Astrocyte of the spinal cord (primary cell): Measurements from ENCODE around the gene HCLS1.
"Not testable (repeated sequence)": the region's sequence is repeated elsewhere in the genome, so short reads cannot be mapped to it uniquely, and the experiment has no call there.

ENCODE experiments used
- DNase-seq: peaks from one replicate; pipeline ENCODE4 v3.0.0; 2011; ENCODE audit warnings: low read depth, low spot score
- H3K4me3 ChIP-seq: 2 replicates; pipeline ENCODE4 v1.5.1; 2011; ENCODE audit warnings: low read depth, mild to moderate bottlenecking, low read length, moderate library complexity
- in situ Hi-C: cut with HindIII; loops from 2 replicates; pipeline ENCODE4 v1.10.0; 2017; ENCODE audit warnings: low sequenced_read_pairs
- TF ChIP-seq, protein P1 (sequence below): IDR thresholded peaks from 2 replicates; pipeline ENCODE4 v1.5.1; 2012; ENCODE audit warnings: low read depth, mild to moderate bottlenecking, low read length, inconsistent platforms

Gene HCLS1

DNA sequence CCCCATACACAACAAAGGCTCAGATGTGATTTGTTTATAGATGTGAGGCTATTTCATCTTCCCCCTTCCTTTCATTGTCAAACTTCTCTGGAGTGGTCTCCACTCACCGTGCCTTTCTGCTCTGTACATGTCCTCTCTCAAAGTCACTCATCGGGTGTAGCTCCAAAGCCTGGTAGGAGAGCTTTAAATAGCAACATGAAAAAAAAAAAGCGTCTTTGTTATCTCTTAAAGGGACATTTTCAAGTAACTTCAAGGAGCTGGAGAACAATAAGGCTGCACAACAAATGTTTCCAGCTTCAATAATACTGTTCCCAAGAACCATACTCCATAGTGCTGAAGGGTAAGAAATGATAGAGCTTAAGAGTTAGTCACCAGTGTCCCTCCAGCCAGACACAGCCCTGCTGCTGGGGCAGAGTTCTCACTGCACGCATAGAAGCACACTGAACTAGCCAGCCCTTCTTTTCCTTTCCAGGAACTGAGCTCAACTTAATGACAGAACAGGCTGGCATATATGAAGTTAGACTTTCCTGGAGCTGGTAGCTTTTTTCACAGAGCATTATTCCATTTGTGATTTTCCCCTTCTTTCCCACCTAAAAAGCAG, 59.4 kb downstream of the HCLS1 start:
- no peak for DNase-seq
- TF ChIP-seq, protein P1, sequence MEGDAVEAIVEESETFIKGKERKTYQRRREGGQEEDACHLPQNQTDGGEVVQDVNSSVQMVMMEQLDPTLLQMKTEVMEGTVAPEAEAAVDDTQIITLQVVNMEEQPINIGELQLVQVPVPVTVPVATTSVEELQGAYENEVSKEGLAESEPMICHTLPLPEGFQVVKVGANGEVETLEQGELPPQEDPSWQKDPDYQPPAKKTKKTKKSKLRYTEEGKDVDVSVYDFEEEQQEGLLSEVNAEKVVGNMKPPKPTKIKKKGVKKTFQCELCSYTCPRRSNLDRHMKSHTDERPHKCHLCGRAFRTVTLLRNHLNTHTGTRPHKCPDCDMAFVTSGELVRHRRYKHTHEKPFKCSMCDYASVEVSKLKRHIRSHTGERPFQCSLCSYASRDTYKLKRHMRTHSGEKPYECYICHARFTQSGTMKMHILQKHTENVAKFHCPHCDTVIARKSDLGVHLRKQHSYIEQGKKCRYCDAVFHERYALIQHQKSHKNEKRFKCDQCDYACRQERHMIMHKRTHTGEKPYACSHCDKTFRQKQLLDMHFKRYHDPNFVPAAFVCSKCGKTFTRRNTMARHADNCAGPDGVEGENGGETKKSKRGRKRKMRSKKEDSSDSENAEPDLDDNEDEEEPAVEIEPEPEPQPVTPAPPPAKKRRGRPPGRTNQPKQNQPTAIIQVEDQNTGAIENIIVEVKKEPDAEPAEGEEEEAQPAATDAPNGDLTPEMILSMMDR = no peak
- in situ Hi-C loops = no loop called here
- H3K4me3 ChIP-seq = no peak overlapping the region

DNA sequence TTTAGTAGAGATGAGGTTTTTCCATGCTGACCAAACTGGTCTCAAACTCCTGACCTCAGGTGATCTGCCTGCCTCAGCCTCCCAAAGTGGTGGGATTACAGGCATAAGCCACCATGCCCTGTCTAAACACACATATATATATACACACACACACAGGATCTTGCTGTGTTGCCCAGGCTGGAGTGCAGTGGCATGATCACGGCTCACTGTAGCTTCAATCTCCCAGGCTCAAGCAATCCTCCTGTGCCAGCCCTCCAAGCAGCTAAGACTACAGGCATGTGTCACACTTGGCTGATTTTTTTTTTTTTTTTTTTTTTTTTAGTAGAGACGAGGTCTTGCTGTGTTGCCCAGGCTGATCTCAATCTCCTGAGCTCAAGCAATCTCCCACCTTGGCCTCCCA, 60.8 kb downstream of the HCLS1 start:
- DNase-seq, in situ Hi-C loops, H3K4me3 ChIP-seq: not testable (repeated sequence)

GRCh38 chr3:121598564-121598963, 62.1 kb downstream of the HCLS1 start:
- no peak overlapping the region for H3K4me3 ChIP-seq
- TF ChIP-seq, protein P1 = no peak
- in situ Hi-C loops = no loop called here
- no peak for DNase-seq

GRCh38 chr3:121595765-121596406, 64.8 kb downstream of the HCLS1 start:
- H3K4me3 ChIP-seq = no peak overlapping the region
- DNase-seq = no peak
- TF ChIP-seq, protein P1 = no peak
- in situ Hi-C loops = no loop called here

DNA sequence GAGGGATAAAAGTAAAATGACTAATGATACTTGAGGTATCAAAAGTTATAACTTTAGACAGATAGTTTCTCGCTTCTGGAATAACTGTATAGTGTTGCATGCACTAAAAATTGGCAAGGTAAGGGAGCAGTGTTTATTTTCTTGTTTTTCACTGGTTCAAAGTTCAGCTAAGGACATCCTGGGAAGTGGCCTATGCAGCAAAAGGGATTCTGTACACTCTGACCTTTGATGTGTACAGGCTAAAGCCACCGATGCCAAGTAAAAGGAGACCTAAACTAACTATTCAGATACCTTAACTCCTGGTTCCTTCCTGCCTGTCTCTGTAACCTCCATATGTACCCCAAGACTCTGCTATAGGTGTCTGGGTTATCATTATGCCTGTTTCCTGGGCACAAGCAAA, 65.9 kb downstream of the HCLS1 start:
- in situ Hi-C loops = no loop called here
- no peak for DNase-seq
- no peak overlapping the region for H3K4me3 ChIP-seq
- TF ChIP-seq, protein P1 = no peak

GRCh38 chr3:121593806-121594205, 66.9 kb downstream of the HCLS1 start:
- DNase-seq, in situ Hi-C loops, H3K4me3 ChIP-seq: not testable (repeated sequence)

GRCh38 chr3:121592856-121593702, 67.6 kb downstream of the HCLS1 start, which contains the start of gene FBXO40:
FBXO40 (plus strand) TSS chr3:121593379; CDS start chr3:121620576, 27,197 bp downstream.
- in situ Hi-C loops = no loop called here
- TF ChIP-seq, protein P1 = no peak
- no peak within 1 kb of the TSS for H3K4me3 ChIP-seq
- DNase-seq = no peak
